ENCODE measurements around the gene RIT2. TPM values are rescaled to one million over a fixed set of nuclear protein-coding genes. Genes with fewer than 3 reads are reported as not detected.

The RIT2 gene
- total RNA-seq, 2 donors from 2014 or later = not detected

- Mint-ChIP-seq H3K4me1 (ENCODE audit: low read depth in 2 of 2) (no peaks in the 10 kb centered on the region), H3K9me3 (peaks cover 15% of the 10 kb centered on the region), H3K36me3 (no peaks in the 10 kb centered on the region), H3K27me3 (no peaks in the 10 kb centered on the region), H3K27ac (no peak overlapping the region), H3K4me3 (no peak overlapping the region)
- no peak for ATAC-seq
- DNase-seq (ENCODE audit: low spot score) = no peak
Measured at GRCh38 chr18:43013486-43013885, 102.0 kb downstream of the RIT2 start.

GRCh38 chr18:43012951-43013350 is 102.5 kb downstream of the RIT2 start:
- peaks cover 15% of the 10 kb centered on the region for H3K9me3 Mint-ChIP-seq
- no peaks in the 10 kb centered on the region for H3K36me3 Mint-ChIP-seq
- no peak overlapping the region for H3K27ac Mint-ChIP-seq
- ATAC-seq (no peak), DNase-seq (ENCODE audit: low spot score) (no peak)
- H3K4me1 Mint-ChIP-seq (ENCODE audit: low read depth in 2 of 2) = no peaks in the 10 kb centered on the region
- H3K4me3 Mint-ChIP-seq = no peak overlapping the region
- no peaks in the 10 kb centered on the region for H3K27me3 Mint-ChIP-seq

DNA sequence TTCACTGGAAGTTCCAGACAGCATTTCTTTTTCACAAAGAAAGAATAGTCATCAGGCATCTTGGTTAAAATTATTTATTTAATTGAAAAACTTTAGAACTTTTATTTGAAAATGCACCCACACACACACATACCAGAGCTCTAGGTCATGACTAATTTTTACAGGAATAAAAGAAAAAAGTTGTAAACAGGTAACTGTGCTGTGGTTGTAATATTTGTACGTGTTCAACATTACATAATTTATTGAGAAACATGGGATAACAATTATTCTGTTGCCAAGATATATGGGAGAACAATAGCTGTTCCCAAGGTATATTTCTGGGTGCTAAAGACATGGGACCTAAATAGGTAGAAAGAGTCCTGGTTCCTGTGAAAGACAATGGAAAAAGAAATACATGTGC is 104.9 kb downstream of the RIT2 start:
- H3K27ac Mint-ChIP-seq = no peak overlapping the region
- H3K4me1 Mint-ChIP-seq (ENCODE audit: low read depth in 2 of 2) = no peaks in the 10 kb centered on the region
- H3K9me3 Mint-ChIP-seq = peaks cover 12% of the 10 kb centered on the region
- H3K27me3 Mint-ChIP-seq = no peaks in the 10 kb centered on the region
- ATAC-seq = no peak
- no peak overlapping the region for H3K4me3 Mint-ChIP-seq
- H3K36me3 Mint-ChIP-seq = no peaks in the 10 kb centered on the region
- no peak for DNase-seq (ENCODE audit: low spot score)

- Mint-ChIP-seq H3K27ac (no peak overlapping the region), H3K9me3 (peaks cover 8% of the 10 kb centered on the region), H3K36me3 (no peaks in the 10 kb centered on the region), H3K4me1 (ENCODE audit: low read depth in 2 of 2) (no peaks in the 10 kb centered on the region), H3K4me3 (no peak overlapping the region), H3K27me3 (no peaks in the 10 kb centered on the region)
- ATAC-seq (no peak), DNase-seq (ENCODE audit: low spot score) (no peak)
Measured at GRCh38 chr18:43009674-43010073, 105.8 kb downstream of the RIT2 start.

DNA sequence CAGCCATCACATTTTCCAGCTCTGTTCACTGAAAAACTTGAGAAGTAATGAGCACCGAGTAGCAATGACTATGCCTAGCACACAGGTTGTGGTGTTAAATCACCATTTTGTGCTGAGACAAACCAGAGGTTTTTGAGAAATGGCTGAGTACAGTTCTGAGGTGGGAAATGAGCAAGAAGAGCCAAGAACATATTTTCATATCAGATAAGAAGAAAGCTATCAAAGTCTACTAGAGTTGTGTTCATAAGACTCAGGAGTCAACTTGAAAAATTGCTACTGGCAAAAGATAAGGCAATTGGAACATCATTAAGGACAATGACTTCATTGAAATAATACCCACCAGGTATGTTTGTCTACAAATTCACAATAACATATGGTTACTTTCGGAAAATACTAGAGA is 108.1 kb downstream of the RIT2 start:
- no peaks in the 10 kb centered on the region for H3K36me3 Mint-ChIP-seq
- H3K27ac Mint-ChIP-seq = no peak overlapping the region
- no peak for ATAC-seq
- H3K27me3 Mint-ChIP-seq = no peaks in the 10 kb centered on the region
- H3K9me3 Mint-ChIP-seq = peaks cover 12% of the 10 kb centered on the region
- DNase-seq (ENCODE audit: low spot score) = no peak
- no peaks in the 10 kb centered on the region for H3K4me1 Mint-ChIP-seq (ENCODE audit: low read depth in 2 of 2)
- no peak overlapping the region for H3K4me3 Mint-ChIP-seq

GRCh38 chr18:43004421-43004820 is 111.1 kb downstream of the RIT2 start:
- Mint-ChIP-seq H3K36me3 (no peaks in the 10 kb centered on the region), H3K27me3 (no peaks in the 10 kb centered on the region)

DNA sequence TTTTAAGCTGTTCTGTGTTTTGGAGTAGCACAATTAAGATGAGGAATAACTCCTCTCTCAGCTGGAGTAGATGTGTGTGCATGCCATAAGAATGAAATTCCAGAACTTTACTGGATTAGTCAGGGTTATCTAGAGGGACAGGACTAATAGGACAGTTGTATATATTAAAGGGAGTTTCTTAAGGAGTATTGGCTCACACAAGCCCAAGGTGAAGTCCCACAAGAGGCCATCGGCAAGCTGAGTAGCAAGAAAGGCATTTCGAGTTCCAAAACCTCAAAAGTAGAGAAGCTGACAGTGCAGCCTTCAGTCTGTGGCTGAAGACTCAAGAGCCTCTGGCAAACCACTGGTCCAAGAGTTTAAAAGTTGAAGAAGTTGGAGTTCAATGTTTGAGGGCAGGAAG is 113.7 kb downstream of the RIT2 start:
- H3K36me3 Mint-ChIP-seq = no peaks in the 10 kb centered on the region
- H3K27ac Mint-ChIP-seq = no peak overlapping the region
- peaks cover 8% of the 10 kb centered on the region for H3K9me3 Mint-ChIP-seq
- no peak for ATAC-seq
- H3K4me1 Mint-ChIP-seq (ENCODE audit: low read depth in 2 of 2) = no peaks in the 10 kb centered on the region
- no peaks in the 10 kb centered on the region for H3K27me3 Mint-ChIP-seq
- DNase-seq (ENCODE audit: low spot score) = no peak
- H3K4me3 Mint-ChIP-seq = no peak overlapping the region

More at GRCh38 chr18:43004421-43004820, 111.1 kb downstream of the RIT2 start:
- peaks cover 8% of the 10 kb centered on the region for H3K9me3 Mint-ChIP-seq
- no peak overlapping the region for H3K4me3 Mint-ChIP-seq
- H3K27ac Mint-ChIP-seq = no peak overlapping the region
- H3K4me1 Mint-ChIP-seq (ENCODE audit: low read depth in 2 of 2) = no peaks in the 10 kb centered on the region
- ATAC-seq (no peak), DNase-seq (ENCODE audit: low spot score) (no peak)

- Mint-ChIP-seq H3K9me3 (peaks cover 8% of the 10 kb centered on the region), H3K27ac (no peak overlapping the region), H3K4me1 (ENCODE audit: low read depth in 2 of 2) (no peaks in the 10 kb centered on the region), H3K27me3 (no peaks in the 10 kb centered on the region), H3K4me3 (no peak overlapping the region), H3K36me3 (peaks cover 8% of the 10 kb centered on the region)
- ATAC-seq = no peak
- no peak for DNase-seq (ENCODE audit: low spot score)
Measured at GRCh38 chr18:42996824-42997223, 118.7 kb downstream of the RIT2 start.

DNA sequence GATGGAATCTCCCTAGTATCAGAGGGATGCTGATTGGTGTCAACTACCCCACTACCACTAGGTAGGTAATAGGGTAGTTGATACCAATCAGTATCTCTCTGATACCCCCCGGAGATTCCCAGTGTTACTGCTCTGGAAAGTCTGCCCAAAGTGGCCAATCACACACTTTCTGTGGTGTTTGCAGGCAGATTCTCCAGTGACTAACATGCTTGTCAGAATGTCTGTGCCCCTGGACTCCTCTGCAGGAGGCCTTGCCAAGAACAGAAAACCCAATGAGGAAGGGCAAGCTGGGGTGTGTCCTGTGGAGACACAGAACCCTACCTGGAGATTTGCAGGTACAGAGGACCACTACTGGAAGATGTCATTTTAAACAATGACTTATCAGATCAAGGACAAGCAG is 135.1 kb downstream of the RIT2 start:
- no peak overlapping the region for H3K4me3 Mint-ChIP-seq
- DNase-seq (ENCODE audit: low spot score) (no peak), ATAC-seq (no peak)
- no peaks in the 10 kb centered on the region for H3K4me1 Mint-ChIP-seq (ENCODE audit: low read depth in 2 of 2)
- H3K36me3 Mint-ChIP-seq = no peaks in the 10 kb centered on the region
- peaks cover 15% of the 10 kb centered on the region for H3K9me3 Mint-ChIP-seq
- no peaks in the 10 kb centered on the region for H3K27me3 Mint-ChIP-seq
- no peak overlapping the region for H3K27ac Mint-ChIP-seq

DNA sequence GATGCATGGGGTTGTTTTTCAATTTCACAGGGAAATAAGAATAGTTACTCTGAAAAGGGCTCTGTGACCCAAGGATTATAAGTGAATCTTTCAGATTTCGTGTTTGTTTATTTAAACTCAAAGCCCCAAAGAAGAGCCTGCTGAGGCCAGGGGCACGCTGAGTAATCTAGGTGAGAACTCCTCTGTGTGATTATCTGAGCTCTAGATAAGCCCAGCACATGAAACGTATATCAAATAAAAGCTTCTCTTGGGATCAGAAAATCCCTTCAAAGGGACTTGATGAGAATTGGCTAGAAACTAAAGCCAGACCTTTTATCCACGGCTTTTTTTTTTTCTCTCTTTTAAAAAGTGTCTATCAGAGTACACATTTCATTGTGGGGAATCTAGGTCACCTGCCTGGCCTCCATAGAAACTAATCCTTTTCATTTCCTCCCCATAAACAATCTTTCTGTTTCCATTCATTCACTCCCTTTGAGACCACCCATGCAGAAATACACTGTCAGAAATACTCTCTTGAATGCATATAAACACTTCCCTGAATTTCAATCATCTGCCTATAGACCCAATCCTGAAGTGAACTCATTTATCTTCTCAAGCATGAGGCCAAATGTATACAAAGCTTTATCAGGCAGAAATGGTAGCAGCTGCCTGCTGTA is 137.4 kb downstream of the RIT2 start:
- Mint-ChIP-seq H3K4me1 (ENCODE audit: low read depth in 2 of 2) (no peaks in the 10 kb centered on the region), H3K4me3 (no peak overlapping the region), H3K9me3 (peaks cover 20% of the 10 kb centered on the region), H3K36me3 (no peaks in the 10 kb centered on the region), H3K27ac (no peak overlapping the region), H3K27me3 (no peaks in the 10 kb centered on the region)
- DNase-seq (ENCODE audit: low spot score) (no peak), ATAC-seq (no peak)

DNA sequence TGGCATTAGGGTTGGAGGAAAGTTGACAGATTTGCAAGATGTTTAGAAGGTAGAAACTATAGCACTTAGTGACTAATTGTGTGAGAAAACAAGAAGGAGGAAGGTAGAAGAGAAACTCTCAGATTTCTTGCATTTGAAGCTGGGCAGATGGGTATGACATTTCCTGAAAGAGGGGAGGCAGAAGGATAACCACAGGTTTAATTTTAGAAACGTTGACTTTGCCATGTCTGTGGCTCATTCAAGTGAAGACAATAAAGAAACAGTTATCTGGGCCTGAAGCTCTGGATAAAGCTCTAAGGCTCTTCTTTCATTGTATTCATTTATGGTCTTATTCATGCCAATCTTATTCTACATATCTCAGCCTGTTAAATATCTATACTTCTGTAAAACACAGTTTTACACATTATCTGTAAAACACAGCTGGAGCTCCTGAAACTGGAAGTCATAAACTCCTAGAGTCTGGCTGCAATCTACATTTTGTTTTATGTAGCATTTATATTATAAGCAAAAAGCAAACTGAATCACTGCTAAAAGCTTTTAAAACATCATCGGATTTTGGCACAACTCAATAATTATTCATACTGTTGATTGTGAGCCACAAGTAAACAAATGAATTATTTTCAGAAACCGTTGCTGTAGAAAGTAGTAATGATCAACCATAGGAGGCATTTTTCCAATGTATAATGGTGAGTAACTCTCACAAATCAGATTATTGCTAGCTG is 138.5 kb downstream of the RIT2 start:
- Mint-ChIP-seq H3K27me3 (no peaks in the 10 kb centered on the region), H3K27ac (no peak overlapping the region), H3K36me3 (no peaks in the 10 kb centered on the region), H3K4me1 (ENCODE audit: low read depth in 2 of 2) (no peaks in the 10 kb centered on the region), H3K4me3 (no peak overlapping the region), H3K9me3 (peaks cover 17% of the 10 kb centered on the region)
- ATAC-seq (no peak), DNase-seq (ENCODE audit: low spot score) (no peak)

- H3K27me3 Mint-ChIP-seq = no peaks in the 10 kb centered on the region
- H3K36me3 Mint-ChIP-seq = peaks cover 4% of the 10 kb centered on the region
- no peak for ATAC-seq
- H3K4me3 Mint-ChIP-seq = no peak overlapping the region
- H3K9me3 Mint-ChIP-seq = peaks cover 8% of the 10 kb centered on the region
- no peaks in the 10 kb centered on the region for H3K4me1 Mint-ChIP-seq (ENCODE audit: low read depth in 2 of 2)
- no peak for DNase-seq (ENCODE audit: low spot score)
- H3K27ac Mint-ChIP-seq = no peak overlapping the region
Measured at GRCh38 chr18:42969366-42969765, 146.1 kb downstream of the RIT2 start.

DNA sequence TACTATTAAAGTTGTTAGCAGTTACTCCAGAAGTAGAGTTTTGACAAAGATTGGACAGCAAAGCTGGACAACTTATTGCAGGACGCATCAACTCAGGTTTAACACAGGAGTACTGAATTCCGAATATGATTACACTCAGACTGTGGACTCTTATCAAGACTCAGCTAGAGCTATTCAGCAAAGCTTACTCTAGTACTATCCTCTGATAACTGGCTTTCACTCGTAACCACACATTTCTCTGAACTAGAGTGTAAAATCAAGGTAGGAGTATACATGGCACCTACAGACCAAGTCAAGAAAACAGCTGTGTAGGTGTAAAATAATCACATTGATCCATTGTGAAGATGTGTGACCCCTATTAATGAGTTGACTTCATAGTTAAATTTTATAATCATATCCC is 154.2 kb downstream of the RIT2 start:
- Mint-ChIP-seq H3K27me3 (no peaks in the 10 kb centered on the region), H3K4me1 (ENCODE audit: low read depth in 2 of 2) (no peaks in the 10 kb centered on the region), H3K9me3 (peaks cover 7% of the 10 kb centered on the region), H3K27ac (no peak overlapping the region), H3K4me3 (no peak overlapping the region), H3K36me3 (peaks cover 4% of the 10 kb centered on the region)
- ATAC-seq (no peak), DNase-seq (ENCODE audit: low spot score) (no peak)

DNA sequence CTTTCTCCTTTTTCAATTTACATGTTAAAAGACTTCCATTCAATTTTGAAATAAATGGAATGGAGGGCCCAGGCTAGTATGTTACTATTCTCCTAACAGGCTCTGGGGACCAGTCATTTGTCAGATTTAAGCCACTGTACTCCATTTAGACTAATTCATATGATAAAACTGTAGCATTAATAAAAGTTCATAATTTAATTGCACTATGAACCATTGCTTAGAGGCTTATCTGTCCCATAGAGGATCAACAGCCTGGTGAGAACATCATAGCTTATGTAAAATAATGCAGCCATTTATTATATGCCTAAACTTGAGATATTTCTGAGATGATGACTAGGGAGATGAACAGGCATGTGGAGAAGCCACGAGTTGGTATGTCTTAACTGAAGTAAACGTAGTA is 156.0 kb downstream of the RIT2 start:
- Mint-ChIP-seq H3K27me3 (no peaks in the 10 kb centered on the region), H3K4me3 (no peak overlapping the region), H3K4me1 (ENCODE audit: low read depth in 2 of 2) (no peaks in the 10 kb centered on the region), H3K27ac (no peak overlapping the region), H3K36me3 (peaks cover 1% of the 10 kb centered on the region), H3K9me3 (peaks cover 11% of the 10 kb centered on the region)
- ATAC-seq = no peak
- no peak for DNase-seq (ENCODE audit: low spot score)

DNA sequence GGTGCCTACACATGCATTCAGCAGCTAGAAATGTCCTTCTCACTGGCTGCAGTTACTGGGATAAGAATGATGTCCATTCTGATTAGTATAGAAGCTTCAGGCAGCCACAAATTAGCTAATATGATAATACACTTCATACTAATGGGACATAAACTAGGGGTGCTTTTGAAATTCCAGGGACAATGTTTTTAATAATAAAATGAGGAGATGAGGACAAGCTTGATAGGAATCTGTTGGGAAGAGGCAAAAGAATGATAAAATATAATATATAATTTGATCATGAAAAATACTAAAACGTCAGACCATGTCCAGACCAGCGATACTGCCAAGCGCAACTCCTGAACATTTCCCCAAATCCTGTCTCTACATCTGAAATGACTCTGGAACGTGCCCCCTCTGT is 157.1 kb downstream of the RIT2 start:
- Mint-ChIP-seq H3K4me3 (no peak overlapping the region), H3K27ac (no peak overlapping the region), H3K9me3 (peaks cover 9% of the 10 kb centered on the region), H3K36me3 (no peaks in the 10 kb centered on the region), H3K4me1 (ENCODE audit: low read depth in 2 of 2) (no peaks in the 10 kb centered on the region), H3K27me3 (no peaks in the 10 kb centered on the region)
- DNase-seq (ENCODE audit: low spot score) (no peak), ATAC-seq (no peak)
